HEK293T (cell line): ENCODE data around the gene BNIP2.

Experiments
- CTCF ChIA-PET: fragments of 350-600 bp; formaldehyde crosslinking; extraction: SDS; loops from one replicate; lab custom pipeline; 2021; ENCODE audit warnings: antibody characterized with exemption, inconsistent platforms; lab: Yijun Ruan, JAX
- POLR2A ChIA-PET: fragments of 350-600 bp; formaldehyde crosslinking; extraction: SDS; loops from one replicate; lab custom pipeline; 2020; ENCODE audit warnings: antibody characterized with exemption, inconsistent platforms; lab: Yijun Ruan, JAX
- DNase-seq: peaks from one replicate; pipeline ENCODE4 v3.0.0; 2012; ENCODE audit warnings: mixed read lengths; ENCODE audit errors: extremely low spot score
- ARNT ChIP-seq: fragments of 450-650 bp; IDR thresholded peaks from 2 replicates; pipeline ENCODE4 v1.6.1; 2017; ENCODE audit warnings: mild to moderate bottlenecking
- BHLHE40 ChIP-seq: fragments of 450-650 bp; IDR thresholded peaks from 2 replicates; pipeline ENCODE4 v1.6.1; 2016; ENCODE audit warnings: mild to moderate bottlenecking, moderate library complexity, borderline replicate concordance
- CTBP1 ChIP-seq: fragments of 450-650 bp; IDR thresholded peaks from 2 replicates; pipeline ENCODE4 v1.6.1; 2016; ENCODE audit warnings: borderline replicate concordance
- ELF4 ChIP-seq: fragments of 450-650 bp; IDR thresholded peaks from 2 replicates; pipeline ENCODE4 v1.6.1; 2017; ENCODE audit warnings: antibody characterized with exemption
- FOXA1 ChIP-seq: fragments of 450-650 bp; IDR thresholded peaks from 2 replicates; pipeline ENCODE4 v1.6.1; 2016; ENCODE audit warnings: mild to moderate bottlenecking
- FOXK2 ChIP-seq: fragments of 450-650 bp; IDR thresholded peaks from 2 replicates; pipeline ENCODE4 v1.6.1; 2016; ENCODE audit warnings: mild to moderate bottlenecking
- FOXM1 ChIP-seq: fragments of 450-650 bp; IDR thresholded peaks from 2 replicates; pipeline ENCODE4 v1.6.1; 2017; ENCODE audit warnings: mild to moderate bottlenecking, borderline replicate concordance
- HDGF ChIP-seq: fragments of 450-650 bp; IDR thresholded peaks from 2 replicates; pipeline ENCODE4 v1.6.1; 2017; ENCODE audit warnings: antibody characterized with exemption, borderline replicate concordance
- L3MBTL2 ChIP-seq: fragments of 450-650 bp; conservative IDR thresholded peaks from 2 replicates; pipeline ENCODE4 v1.6.1; 2016; ENCODE audit warnings: mild to moderate bottlenecking
- LEF1 ChIP-seq: fragments of 450-650 bp; IDR thresholded peaks from 2 replicates; pipeline ENCODE4 v1.6.1; 2017; ENCODE audit warnings: mild to moderate bottlenecking, borderline replicate concordance
- NFRKB ChIP-seq: fragments of 450-650 bp; IDR thresholded peaks from 2 replicates; pipeline ENCODE4 v1.6.1; 2016; ENCODE audit warnings: mild to moderate bottlenecking, moderate library complexity
- SP1 ChIP-seq: fragments of 450-650 bp; IDR thresholded peaks from 2 replicates; pipeline ENCODE4 v1.6.1; 2017
- SUZ12 ChIP-seq: fragments of 450-650 bp; IDR thresholded peaks from 2 replicates; pipeline ENCODE4 v1.6.1; 2016; ENCODE audit warnings: mild to moderate bottlenecking
- TARDBP ChIP-seq: fragments of 450-650 bp; IDR thresholded peaks from 2 replicates; pipeline ENCODE4 v1.6.1; 2016
- ZNF384 ChIP-seq: fragments of 450-650 bp; IDR thresholded peaks from 2 replicates; pipeline ENCODE4 v1.6.1; 2016
- TF ChIP-seq, protein P1 (sequence below): fragments of 450-650 bp; IDR thresholded peaks from 2 replicates; pipeline ENCODE4 v1.6.1; 2016

The BNIP2 gene

GRCh38 chr15:59616379-59616778, 72.7 kb downstream of the BNIP2 start:
- CTCF ChIA-PET, result interaction anchor here (0.5 to 0.6 kb wide), 2 partner anchors 88 to 116 kb away, joined by 6 read pairs; no protein-coding TSS in a partner anchor
- no peak for TF ChIP-seq LEF1
- TF ChIP-seq FOXK2, result no peak
- TF ChIP-seq ARNT, result no peak
- TF ChIP-seq ELF4, result no peak
- TF ChIP-seq FOXA1, result no peak
- no peak for TF ChIP-seq ZNF384
- TF ChIP-seq TARDBP, result no peak
- TF ChIP-seq CTBP1, result no peak
- no peak for TF ChIP-seq L3MBTL2
- TF ChIP-seq HDGF, result no peak
- TF ChIP-seq FOXM1, result no peak
- TF ChIP-seq SUZ12, result no peak
- TF ChIP-seq NFRKB, result no peak
- TF ChIP-seq BHLHE40, result no peak
- TF ChIP-seq, protein P1, sequence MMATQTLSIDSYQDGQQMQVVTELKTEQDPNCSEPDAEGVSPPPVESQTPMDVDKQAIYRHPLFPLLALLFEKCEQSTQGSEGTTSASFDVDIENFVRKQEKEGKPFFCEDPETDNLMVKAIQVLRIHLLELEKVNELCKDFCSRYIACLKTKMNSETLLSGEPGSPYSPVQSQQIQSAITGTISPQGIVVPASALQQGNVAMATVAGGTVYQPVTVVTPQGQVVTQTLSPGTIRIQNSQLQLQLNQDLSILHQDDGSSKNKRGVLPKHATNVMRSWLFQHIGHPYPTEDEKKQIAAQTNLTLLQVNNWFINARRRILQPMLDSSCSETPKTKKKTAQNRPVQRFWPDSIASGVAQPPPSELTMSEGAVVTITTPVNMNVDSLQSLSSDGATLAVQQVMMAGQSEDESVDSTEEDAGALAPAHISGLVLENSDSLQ, result no peak
- TF ChIP-seq SP1, result no peak
- DNase-seq, result no peak
- POLR2A ChIA-PET, result no interaction called here

GRCh38 chr15:59615661-59616060, 73.5 kb downstream of the BNIP2 start:
- TF ChIP-seq TARDBP, result no peak
- no peak for TF ChIP-seq L3MBTL2
- TF ChIP-seq CTBP1, result no peak
- no peak for TF ChIP-seq ZNF384
- no peak for TF ChIP-seq ELF4
- TF ChIP-seq SUZ12, result no peak
- no peak for TF ChIP-seq FOXK2
- TF ChIP-seq, protein P1, result no peak
- no peak for TF ChIP-seq NFRKB
- no peak for TF ChIP-seq SP1
- TF ChIP-seq HDGF, result no peak
- no peak for TF ChIP-seq LEF1
- TF ChIP-seq ARNT, result no peak
- TF ChIP-seq FOXM1, result no peak
- no peak for TF ChIP-seq BHLHE40
- TF ChIP-seq FOXA1, result no peak
- DNase-seq, result no peak
- ChIA-PET POLR2A (no interaction called here), CTCF (interaction anchor here (0.6 kb wide), 1 partner anchor 115 kb away, joined by 6 read pairs; no protein-coding TSS in a partner anchor)

DNA sequence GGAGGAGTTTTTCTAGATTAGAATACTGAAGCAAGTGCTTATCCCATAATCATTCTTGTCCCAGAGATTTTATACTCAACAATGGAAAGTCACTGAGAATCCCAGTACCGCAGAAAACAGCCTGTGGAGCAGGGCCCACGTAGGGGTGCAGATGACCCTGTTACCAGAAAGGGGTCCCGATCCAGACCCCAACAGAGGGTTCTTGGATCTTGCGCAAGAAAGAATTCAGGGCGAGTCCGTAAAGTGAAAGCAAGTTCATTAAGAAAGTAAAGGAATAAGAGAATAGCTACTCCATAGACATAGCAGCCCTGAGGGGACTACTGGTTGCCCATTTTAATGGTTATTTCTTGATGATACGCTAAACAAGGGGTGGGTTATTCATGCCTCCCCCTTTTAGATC, 75.0 kb downstream of the BNIP2 start:
- ChIA-PET POLR2A (no interaction called here), CTCF (no interaction called here)
- DNase-seq, result no peak
- TF ChIP-seq TARDBP (no peak), LEF1 (no peak), ZNF384 (no peak), NFRKB (no peak), L3MBTL2 (no peak), ARNT (no peak), FOXA1 (no peak), HDGF (no peak), CTBP1 (no peak), SP1 (no peak), ELF4 (no peak), FOXM1 (no peak), FOXK2 (no peak), BHLHE40 (no peak), SUZ12 (no peak)
- TF ChIP-seq, protein P1, result no peak

GRCh38 chr15:59611276-59612260, 77.6 kb downstream of the BNIP2 start, which contains the start of gene GCNT3:
GCNT3 (plus strand) TSS chr15:59611783; CDS start chr15:59618239, 6,456 bp downstream.
- TF ChIP-seq NFRKB (no peak), FOXA1 (no peak), FOXM1 (no peak), ARNT (no peak), ZNF384 (no peak), CTBP1 (no peak), FOXK2 (no peak), HDGF (no peak), SP1 (no peak), TARDBP (no peak), LEF1 (no peak), L3MBTL2 (no peak), BHLHE40 (no peak), ELF4 (no peak), SUZ12 (no peak)
- TF ChIP-seq, protein P1, result no peak
- no peak for DNase-seq
- ChIA-PET CTCF (interaction anchor here (1.0 kb wide), 1 partner anchor 83 kb away, joined by 4 read pairs; no protein-coding TSS in a partner anchor), POLR2A (no interaction called here)
